Smooth muscle cell (in vitro differentiated cells): ENCODE data around the gene TMEM204. TPM values are rescaled to one million over a fixed set of nuclear protein-coding genes. Genes with fewer than 3 reads are reported as not detected.

Source experiments
- DNase-seq: peaks from one replicate; lab custom pipeline; 2025; ENCODE audit not compliant: unreplicated experiment; lab: John Stamatoyannopoulos, UW
- H2AFZ ChIP-seq: fragments of 200-600 bp; sonication (generic); 2 replicates; pipeline ENCODE4 v1.6.0; 2016; ENCODE audit warnings: antibody characterized with exemption, low read depth, mild to moderate bottlenecking
- H3F3A ChIP-seq: fragments of 200-600 bp; sonication (generic); 2 replicates; pipeline ENCODE4 v1.6.0; 2017; ENCODE audit warnings: antibody characterized with exemption, low read depth
- H3K27ac ChIP-seq: fragments of 200-600 bp; sonication (generic); 2 replicates; pipeline ENCODE4 v1.5.1; 2016; ENCODE audit warnings: low read depth, mild to moderate bottlenecking
- H3K27me3 ChIP-seq: fragments of 200-600 bp; sonication (generic); 2 replicates; pipeline ENCODE4 v1.6.1; 2016; ENCODE audit warnings: low read depth, mild to moderate bottlenecking
- H3K36me3 ChIP-seq: fragments of 200-600 bp; sonication (generic); 2 replicates; pipeline ENCODE4 v1.5.1; 2016; ENCODE audit warnings: low read depth
- H3K4me1 ChIP-seq: fragments of 200-600 bp; sonication (generic); 2 replicates; pipeline ENCODE4 v1.5.1; 2016; ENCODE audit warnings: low read depth
- H3K4me2 ChIP-seq: fragments of 200-600 bp; sonication (generic); 2 replicates; pipeline ENCODE4 v1.6.0; 2016; ENCODE audit warnings: mild to moderate bottlenecking
- H3K4me3 ChIP-seq: fragments of 200-600 bp; sonication (generic); 2 replicates; pipeline ENCODE4 v1.5.1; 2016; ENCODE audit warnings: mild to moderate bottlenecking
- H3K79me2 ChIP-seq: fragments of 200-600 bp; sonication (generic); 2 replicates; pipeline ENCODE4 v1.6.0; 2016; ENCODE audit warnings: low read depth, mild to moderate bottlenecking
- H3K9ac ChIP-seq: fragments of 200-600 bp; sonication (generic); 2 replicates; pipeline ENCODE4 v1.6.0; 2016; ENCODE audit warnings: low read depth
- H3K9me3 ChIP-seq: fragments of 200-600 bp; sonication (generic); replicated peaks from 2 replicates; pipeline ENCODE4 v1.5.1; 2016; ENCODE audit warnings: low read depth
- H4K20me1 ChIP-seq: fragments of 200-600 bp; sonication (generic); 2 replicates; pipeline ENCODE4 v1.6.0; 2016; ENCODE audit warnings: low read depth
- WGBS: methylation state at CpG from one replicate; pipeline ENCODE4 v1.1.7; 2016; ENCODE audit warnings: low lambda C conversion rate; 5-methylcytosine and 5-hydroxymethylcytosine counted together
- polyA plus RNA-seq: library from polyadenylated mRNA; unstranded; fragments of >200 nt; fragmentation: Nextera tagmentation; extraction: Ambion mirVana; gene quantifications from 2 replicates; pipeline ENCODE4 v1.2.1, GENCODE V29; 2016
- total RNA-seq: library from RNA; depleted of rRNA; stranded (reverse); fragments of >200 nt; gene quantifications from 2 replicates; pipeline ENCODE4 v1.2.3, GENCODE V29; 2014
- TF ChIP-seq, protein P1 (sequence below): fragments of 200-600 bp; sonication (generic); IDR thresholded peaks from 2 replicates; pipeline ENCODE4 v1.5.1; 2017; ENCODE audit warnings: borderline replicate concordance, mild to moderate bottlenecking, antibody characterized with exemption; ENCODE audit not compliant: insufficient read depth, poor library complexity, severe bottlenecking

TMEM204 gene
- total and polyA plus RNA-seq, 2 experiments from 2014 or later = 0.90 to 4.2 TPM

DNA sequence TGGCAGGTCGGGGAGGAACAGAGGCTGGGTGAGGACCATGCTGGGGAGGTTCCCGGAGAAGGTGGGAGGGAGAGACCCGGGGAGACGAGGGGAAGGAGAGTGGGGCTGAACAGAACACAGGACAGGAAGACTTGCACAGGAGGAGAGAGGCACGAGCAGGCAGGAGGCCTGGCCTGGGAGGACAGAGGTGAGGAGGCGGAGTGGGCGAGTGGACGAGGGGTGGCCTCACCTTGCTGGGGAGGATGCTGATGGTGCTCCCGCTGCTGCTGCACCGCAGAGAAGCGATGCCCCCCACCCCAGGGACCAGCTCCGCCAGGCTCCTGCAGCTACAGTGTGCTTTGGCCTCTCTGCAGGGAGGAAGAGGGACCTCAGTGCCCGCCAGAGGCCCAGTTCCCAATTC, 34.5 kb downstream of the TMEM204 start:
- Histone ChIP-seq H3K27ac (no peak overlapping the region), H3K79me2 (no peaks in the 10 kb centered on the region), H3K36me3 (no peaks in the 10 kb centered on the region), H4K20me1 (no peaks in the 10 kb centered on the region), H3K4me3 (no peak overlapping the region), H3K4me1 (no peaks in the 10 kb centered on the region), H3K9ac (no peak overlapping the region), H3K4me2 (no peak overlapping the region), H3K27me3 (no peaks in the 10 kb centered on the region), H3K9me3 (no peaks in the 10 kb centered on the region), H3F3A (no peaks in the 10 kb centered on the region), H2AFZ (no peak overlapping the region)
- TF ChIP-seq, protein P1, sequence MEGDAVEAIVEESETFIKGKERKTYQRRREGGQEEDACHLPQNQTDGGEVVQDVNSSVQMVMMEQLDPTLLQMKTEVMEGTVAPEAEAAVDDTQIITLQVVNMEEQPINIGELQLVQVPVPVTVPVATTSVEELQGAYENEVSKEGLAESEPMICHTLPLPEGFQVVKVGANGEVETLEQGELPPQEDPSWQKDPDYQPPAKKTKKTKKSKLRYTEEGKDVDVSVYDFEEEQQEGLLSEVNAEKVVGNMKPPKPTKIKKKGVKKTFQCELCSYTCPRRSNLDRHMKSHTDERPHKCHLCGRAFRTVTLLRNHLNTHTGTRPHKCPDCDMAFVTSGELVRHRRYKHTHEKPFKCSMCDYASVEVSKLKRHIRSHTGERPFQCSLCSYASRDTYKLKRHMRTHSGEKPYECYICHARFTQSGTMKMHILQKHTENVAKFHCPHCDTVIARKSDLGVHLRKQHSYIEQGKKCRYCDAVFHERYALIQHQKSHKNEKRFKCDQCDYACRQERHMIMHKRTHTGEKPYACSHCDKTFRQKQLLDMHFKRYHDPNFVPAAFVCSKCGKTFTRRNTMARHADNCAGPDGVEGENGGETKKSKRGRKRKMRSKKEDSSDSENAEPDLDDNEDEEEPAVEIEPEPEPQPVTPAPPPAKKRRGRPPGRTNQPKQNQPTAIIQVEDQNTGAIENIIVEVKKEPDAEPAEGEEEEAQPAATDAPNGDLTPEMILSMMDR = no peak
- DNase-seq = no peak
- WGBS = 96% methylated on average over 13 of the region's 13 CpGs

DNA sequence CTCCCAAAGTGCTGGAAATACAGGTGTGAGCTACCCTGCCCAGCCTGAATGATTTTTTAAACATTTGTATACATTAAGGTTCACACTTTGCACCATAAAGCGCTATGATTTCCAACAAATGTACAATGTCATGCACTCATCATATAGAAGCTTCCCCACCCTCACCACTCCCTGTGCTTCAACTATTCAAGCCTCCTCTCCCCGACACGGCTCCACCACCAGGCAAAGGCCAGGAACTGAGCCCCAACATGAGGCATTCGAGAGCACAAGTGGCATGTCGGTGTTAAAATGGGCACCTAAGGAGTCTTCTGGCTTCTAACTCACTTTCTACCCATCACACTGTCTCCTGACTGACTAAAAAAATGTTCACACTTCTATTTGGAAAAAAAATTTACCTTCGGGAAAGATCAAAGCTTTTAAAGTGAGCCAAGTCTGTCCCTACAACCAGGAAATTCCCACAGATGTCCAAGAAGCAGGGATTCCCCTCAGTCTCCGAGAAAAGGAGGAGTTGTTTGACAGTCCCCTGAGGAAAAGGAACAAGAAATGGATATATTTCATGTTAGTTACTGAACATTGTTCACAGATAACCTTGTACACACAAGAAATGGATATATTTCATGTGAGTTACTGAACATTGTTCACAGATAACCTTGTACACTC, 37.7 kb downstream of the TMEM204 start:
- DNase-seq = no peak
- 88% methylated on average over 7 of the region's 7 CpGs for WGBS
- H3F3A ChIP-seq = no peaks in the 10 kb centered on the region
- H3K27ac ChIP-seq = no peak overlapping the region
- no peaks in the 10 kb centered on the region for H3K79me2 ChIP-seq
- H3K4me2 ChIP-seq = no peak overlapping the region
- no peaks in the 10 kb centered on the region for H3K27me3 ChIP-seq
- TF ChIP-seq, protein P1 = no peak
- H3K4me3 ChIP-seq = no peak overlapping the region
- no peak overlapping the region for H3K9ac ChIP-seq
- H3K4me1 ChIP-seq = no peaks in the 10 kb centered on the region
- no peaks in the 10 kb centered on the region for H3K36me3 ChIP-seq
- no peaks in the 10 kb centered on the region for H3K9me3 ChIP-seq
- H2AFZ ChIP-seq = no peak overlapping the region
- H4K20me1 ChIP-seq = no peaks in the 10 kb centered on the region

DNA sequence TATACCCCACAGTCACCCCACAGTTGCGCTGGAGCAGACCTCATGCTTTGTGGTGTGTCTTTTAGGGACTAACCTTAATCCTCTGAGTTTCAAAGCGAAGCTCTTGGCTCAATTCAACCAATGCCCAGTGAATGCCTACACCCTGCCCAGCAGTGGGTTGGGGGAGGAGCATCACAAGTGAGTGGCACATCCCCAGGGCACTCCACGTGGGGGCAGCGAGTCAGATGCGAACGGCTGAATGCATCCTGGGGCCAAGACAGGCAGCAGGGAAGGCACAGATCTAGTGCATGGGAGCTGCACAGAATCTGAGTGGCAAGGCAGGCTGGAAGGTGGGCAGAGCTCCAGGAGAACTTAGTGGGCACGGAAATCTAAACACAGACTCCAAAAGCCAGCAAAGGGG, 39.2 kb downstream of the TMEM204 start:
- no peak overlapping the region for H3K27ac ChIP-seq
- H3K27me3 ChIP-seq = no peaks in the 10 kb centered on the region
- 85% methylated on average over 7 of the region's 7 CpGs for WGBS

More for the DNA sequence above, 39.2 kb downstream of the TMEM204 start:
- Histone ChIP-seq H4K20me1 (no peaks in the 10 kb centered on the region), H3K9me3 (no peaks in the 10 kb centered on the region), H3K4me2 (no peak overlapping the region), H2AFZ (no peak overlapping the region), H3K36me3 (no peaks in the 10 kb centered on the region), H3K9ac (no peak overlapping the region), H3K4me1 (no peaks in the 10 kb centered on the region), H3F3A (no peaks in the 10 kb centered on the region), H3K4me3 (no peak overlapping the region), H3K79me2 (no peaks in the 10 kb centered on the region)
- TF ChIP-seq, protein P1 = no peak
- no peak for DNase-seq
